VCaP (cell line): ENCODE data around the gene TBC1D9B.
A peak's percentile ranks its signal among the peaks of the same experiment; 100 is the strongest.

Experiments
- H3K27ac ChIP-seq: fragments of 450-650 bp; 2 replicates; pipeline ENCODE4 v1.5.1; 2017
- TF ChIP-seq, protein P1 (sequence below): fragments of 450-650 bp; conservative IDR thresholded peaks from 2 replicates; pipeline ENCODE4 v1.5.1; 2017; ENCODE audit warnings: mild to moderate bottlenecking, moderate library complexity

TBC1D9B gene

DNA sequence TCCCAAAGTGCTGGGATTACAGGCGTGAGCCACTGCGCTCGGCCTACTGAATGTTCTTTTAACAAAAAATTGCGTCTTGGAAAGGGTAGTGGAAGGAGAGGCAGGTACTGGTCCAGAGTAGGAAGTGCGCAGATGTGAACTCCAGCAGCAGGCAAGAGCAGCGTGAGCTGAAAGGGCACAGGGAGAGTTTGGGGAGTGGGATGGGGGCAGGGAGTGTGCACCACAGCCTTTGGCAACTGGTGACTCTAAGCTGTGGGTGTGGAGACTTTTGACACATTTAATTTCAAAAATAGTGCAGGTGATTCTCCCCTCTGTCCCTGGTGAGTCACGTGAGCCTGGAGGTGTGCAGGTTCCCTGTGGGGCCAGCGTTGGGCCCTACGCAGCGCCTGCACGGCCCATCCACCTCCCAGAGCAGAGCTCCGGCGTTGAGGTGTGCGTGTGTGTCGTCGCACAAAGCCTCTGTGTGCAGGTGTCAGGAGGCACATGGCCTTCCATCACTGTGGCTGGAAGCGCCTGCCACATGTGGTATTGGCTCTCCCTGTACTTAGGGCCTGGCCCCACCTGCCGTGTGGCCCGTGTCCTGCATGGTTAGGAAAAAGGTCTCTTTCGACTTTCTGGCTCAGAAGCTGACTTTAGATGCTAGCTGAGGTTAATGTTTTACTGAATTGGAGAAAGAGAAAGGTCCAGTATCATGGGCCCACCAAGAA, 75.5 kb downstream of the TBC1D9B start:
- H3K27ac ChIP-seq, result no peak overlapping the region
- TF ChIP-seq, protein P1, sequence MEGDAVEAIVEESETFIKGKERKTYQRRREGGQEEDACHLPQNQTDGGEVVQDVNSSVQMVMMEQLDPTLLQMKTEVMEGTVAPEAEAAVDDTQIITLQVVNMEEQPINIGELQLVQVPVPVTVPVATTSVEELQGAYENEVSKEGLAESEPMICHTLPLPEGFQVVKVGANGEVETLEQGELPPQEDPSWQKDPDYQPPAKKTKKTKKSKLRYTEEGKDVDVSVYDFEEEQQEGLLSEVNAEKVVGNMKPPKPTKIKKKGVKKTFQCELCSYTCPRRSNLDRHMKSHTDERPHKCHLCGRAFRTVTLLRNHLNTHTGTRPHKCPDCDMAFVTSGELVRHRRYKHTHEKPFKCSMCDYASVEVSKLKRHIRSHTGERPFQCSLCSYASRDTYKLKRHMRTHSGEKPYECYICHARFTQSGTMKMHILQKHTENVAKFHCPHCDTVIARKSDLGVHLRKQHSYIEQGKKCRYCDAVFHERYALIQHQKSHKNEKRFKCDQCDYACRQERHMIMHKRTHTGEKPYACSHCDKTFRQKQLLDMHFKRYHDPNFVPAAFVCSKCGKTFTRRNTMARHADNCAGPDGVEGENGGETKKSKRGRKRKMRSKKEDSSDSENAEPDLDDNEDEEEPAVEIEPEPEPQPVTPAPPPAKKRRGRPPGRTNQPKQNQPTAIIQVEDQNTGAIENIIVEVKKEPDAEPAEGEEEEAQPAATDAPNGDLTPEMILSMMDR, result no peak

DNA sequence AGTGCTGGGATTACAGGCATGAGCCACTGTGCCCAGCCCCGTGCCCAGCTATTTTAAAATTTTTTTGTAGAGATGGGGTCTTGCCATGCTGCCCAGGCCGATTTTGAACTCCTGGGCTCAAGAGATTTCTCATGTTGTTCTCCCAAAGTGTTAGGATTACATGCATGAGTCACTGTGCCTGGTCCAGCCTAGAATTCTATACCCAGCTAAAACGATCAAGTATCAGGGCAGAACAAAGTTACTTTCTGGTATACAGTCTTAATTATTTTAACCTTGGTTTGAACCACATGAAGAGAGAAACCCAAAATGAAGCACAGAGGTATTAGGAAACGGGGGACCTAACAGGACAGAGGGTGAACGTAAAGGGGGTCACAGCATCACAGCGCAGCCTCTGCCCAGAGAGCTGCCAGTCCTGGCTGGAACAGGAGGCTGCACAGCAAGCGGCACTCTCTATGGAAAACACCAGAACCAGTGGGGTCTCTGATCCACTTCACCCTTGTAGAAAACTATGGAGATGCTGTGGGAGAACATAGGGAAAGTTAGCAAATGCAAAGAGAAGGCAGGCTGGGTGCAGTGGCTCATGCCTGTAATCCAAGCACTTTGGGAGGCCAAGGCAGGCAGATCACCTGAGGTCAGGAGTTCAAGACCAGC, 76.8 kb downstream of the TBC1D9B start:
- TF ChIP-seq, protein P1, result no peak
- H3K27ac ChIP-seq, result no peak overlapping the region

DNA sequence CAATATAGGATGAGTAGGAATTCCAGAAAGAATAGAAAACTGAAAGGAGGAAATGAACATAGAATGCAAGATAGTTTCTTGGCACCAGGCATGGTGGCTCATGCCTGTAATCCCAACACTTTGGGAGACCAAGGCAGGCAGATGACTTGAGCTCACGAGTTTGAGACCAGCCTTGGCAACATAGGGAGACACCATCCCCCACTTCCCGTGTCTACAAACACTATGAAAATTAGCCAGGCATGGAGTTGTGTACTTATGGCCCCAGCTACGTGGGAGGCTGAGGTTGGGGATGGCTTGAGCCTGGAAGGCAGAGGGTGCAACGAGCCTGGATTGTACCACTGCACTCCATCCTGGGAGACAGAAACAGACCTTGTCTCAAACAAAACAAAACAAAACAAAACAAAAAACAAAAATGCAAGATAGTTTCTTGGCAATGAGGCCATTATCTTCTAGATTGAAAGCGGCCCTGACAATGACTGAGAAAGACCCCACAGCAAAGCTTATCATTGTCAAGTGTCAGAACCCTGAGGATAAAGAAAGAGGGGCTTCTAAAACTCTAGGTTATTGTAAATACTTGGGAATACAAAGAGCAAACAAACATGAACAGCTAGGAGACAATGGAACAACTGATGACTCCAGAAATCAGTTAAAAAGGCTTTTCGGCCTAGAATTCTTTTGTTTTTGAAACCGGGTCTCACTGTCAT, 77.8 kb downstream of the TBC1D9B start:
- no peak overlapping the region for H3K27ac ChIP-seq
- TF ChIP-seq, protein P1, result no peak

DNA sequence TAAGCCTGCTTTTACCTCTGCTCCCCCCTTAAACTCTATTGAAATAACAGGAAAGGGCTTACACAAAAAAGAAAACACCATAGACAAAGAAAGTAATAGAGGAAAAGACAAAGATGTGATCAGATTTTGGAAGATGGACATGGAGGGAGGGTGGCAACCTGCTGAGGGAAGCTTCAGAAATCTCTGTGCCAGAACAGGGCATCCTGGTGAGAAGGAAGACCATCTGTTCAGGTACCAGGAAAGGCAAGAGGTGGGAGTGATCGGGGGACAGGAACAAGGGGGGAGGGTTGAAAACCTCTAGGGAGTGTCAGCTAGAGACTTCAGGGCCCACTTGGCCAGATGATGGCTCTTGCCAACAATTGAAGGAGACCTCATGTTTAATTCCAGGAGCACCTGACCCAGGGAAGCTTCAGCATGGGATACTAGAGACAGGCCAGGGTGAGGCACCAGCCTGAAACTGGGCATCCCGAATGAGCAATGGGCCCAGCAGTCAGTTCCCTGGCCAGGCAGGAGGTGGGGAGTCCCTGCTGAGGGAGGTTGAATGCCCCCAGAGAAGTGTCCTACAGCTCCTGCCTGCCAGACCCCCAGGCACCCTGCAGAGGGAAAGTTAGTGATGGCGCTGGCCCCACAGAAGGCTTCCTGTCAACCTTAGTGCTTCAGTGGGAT, 78.8 kb downstream of the TBC1D9B start:
- TF ChIP-seq, protein P1, result no peak
- H3K27ac ChIP-seq, result 0 out of 2 replicates have a peak overlapping the region, but pooled peaks have one; percentile 0

DNA sequence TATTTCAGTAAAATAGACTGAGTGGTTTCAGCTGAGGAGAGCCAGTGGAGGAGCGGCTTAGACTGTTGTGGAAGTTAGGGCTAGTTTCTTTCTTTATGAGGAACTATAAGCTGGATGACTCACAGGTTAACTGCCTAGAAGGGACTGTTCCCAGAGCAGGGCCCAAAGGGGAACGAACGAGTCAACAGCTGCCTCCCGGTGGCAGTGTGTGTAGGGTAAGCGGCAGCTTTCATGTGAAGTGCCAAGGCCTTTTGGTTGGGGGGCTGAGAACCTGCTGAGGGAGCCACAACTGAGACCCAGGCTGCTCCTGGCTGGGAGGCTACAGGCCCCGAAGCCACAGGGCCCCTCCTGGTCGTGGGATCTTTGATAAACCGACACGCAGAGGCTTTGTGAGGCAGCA, 80.0 kb downstream of the TBC1D9B start:
- TF ChIP-seq, protein P1, result no peak
- H3K27ac ChIP-seq, result no peak overlapping the region

DNA sequence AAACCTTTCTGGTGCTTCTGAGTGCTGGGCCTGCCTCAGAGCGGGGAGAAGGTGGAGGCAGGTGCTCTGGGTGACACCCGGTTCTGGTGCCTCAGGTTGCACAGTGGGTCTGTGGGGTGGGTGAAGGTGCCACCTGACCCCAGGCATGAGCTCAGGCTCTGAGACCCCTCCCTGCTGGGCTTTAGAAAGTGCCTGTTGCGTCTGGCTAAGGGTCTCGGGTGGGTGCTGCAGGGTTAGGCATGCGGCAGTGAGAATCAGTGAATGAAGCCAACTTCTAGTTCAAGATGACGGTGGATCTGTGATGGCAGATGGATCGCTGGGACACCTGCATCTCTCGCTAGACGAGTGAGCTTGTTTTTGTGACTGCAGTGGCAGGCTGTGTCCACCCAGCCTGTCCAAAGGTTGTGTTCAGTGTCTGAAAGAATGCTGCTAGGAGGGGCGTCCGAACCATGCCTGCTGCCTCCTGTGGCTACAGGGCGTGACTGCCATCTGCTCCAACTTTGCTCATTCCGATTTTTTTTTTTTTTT, 82.0 kb downstream of the TBC1D9B start:
- TF ChIP-seq, protein P1, result 0 out of 2 replicates have a peak, but pooled peaks have one; percentile 19
- H3K27ac ChIP-seq, result no peak overlapping the region
